Activated T-cell treated with anti-CD3 and anti-CD28 coated beads for 48 hours (primary cell): ENCODE measurements around the gene OR2W3.

Experiments used
- DNase-seq: peaks from one replicate; pipeline ENCODE4 v3.0.0-alpha.2; 2020; ENCODE audit warnings: low read depth

Gene OR2W3

GRCh38 chr1:247919952-247920351, 24.6 kb downstream of the OR2W3 start, which contains the start of gene OR2T8:
OR2T8 (plus strand) TSS chr1:247920252; CDS start chr1:247921018, 766 bp downstream.
- no peak for DNase-seq

- no peak for DNase-seq
Observed at GRCh38 chr1:247923941-247924340, 28.6 kb downstream of the OR2W3 start.

- DNase-seq: no peak
Observed at GRCh38 chr1:247924868-247925267, 29.5 kb downstream of the OR2W3 start, which contains the start of gene OR2AJ1. OR2AJ1 (plus strand) TSS chr1:247924889; CDS start chr1:247933769, 8,880 bp downstream.

DNA sequence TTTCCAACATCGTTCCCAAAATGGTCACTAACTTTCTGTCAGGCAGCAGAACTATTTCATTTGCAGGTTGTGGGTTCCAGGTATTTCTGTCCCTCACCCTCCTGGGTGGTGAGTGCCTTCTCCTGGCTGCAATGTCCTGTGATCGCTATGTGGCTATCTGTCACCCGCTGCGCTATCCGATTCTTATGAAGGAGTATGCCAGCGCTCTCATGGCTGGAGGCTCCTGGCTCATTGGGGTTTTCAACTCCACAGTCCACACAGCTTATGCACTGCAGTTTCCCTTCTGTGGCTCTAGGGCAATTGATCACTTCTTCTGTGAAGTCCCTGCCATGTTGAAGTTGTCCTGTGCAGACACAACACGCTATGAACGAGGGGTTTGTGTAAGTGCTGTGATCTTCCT, 38.6 kb downstream of the OR2W3 start:
- DNase-seq: no peak

DNA sequence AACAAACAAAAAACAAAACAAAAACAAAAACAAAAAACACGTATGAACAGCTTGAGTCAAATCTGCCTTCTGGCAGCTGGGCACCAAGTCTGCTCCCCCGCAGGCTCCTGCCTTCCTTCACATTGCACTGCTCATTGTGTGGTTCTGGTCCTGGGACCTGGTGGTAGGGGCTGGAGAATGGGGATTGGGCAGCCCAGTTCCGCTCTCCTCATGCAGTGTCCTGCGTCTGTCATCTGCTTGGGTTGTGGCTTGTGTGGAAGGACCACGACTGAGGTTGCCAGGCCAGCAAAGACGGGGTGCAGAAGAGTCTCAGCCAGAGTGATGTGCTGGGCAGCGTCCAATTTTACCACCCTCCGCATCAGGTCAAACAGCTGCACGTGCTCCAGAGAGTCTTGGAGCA, 40.4 kb downstream of the OR2W3 start:
- no peak for DNase-seq

DNA sequence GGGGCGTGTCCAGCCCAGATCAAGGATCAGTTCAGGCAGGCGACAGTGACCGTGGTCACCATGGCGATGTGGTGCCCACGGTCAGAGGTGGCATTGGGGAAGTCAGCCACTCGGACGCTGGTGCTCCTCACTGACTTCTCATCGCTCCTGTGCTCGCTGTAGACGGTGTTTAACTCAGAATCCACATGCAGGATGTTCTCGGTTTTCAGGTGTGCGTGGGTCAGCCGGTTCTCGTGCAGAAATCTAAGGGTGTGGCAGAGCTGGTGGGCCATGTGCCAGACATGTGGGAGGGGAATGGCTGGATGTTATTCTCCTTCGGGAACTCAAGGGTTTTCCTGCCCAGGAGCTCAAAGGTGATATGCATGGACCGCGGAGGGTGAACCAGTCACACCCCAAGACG, 41.0 kb downstream of the OR2W3 start:
- no peak for DNase-seq

- DNase-seq: peak; percentile 94
Observed at GRCh38 chr1:247936965-247937734, 41.8 kb downstream of the OR2W3 start.

GRCh38 chr1:247942624-247943023, 47.2 kb downstream of the OR2W3 start:
- DNase-seq: no peak
